OCI-LY7 (cell line): ENCODE measurements around the gene ITPRID1. TPM values are rescaled to one million over a fixed set of nuclear protein-coding genes. Genes with fewer than 3 reads are reported as not detected.

ENCODE experiments used
- BruUV-seq: library from RNA; stranded (reverse); fragments of 400-500 nt; replicated peaks from 2 replicates; lab custom pipeline; 2021; lab: Mats Ljungman, UMichigan
- CTCF ChIA-PET: fragments of 300-600 bp; sonication (Branson Sonifier 250); formaldehyde crosslinking; loops from one replicate; lab custom pipeline; 2022; ENCODE audit warnings: antibody characterized with exemption; ENCODE audit not compliant: unreplicated experiment; lab: Charles Lee
- POLR2A ChIA-PET: fragments of 300-600 bp; sonication (Branson Sonifier 250); formaldehyde crosslinking; loops from one replicate; lab custom pipeline; 2022; ENCODE audit warnings: antibody characterized with exemption; lab: Charles Lee
- DNase-seq: peaks from one replicate; pipeline ENCODE4 v3.0.0-alpha.2; 2015; ENCODE audit warnings: low spot score
- H2AFZ ChIP-seq: fragments of 200-600 bp; sonication (generic), shearing (Covaris generic); 2 replicates; pipeline ENCODE4 v1.6.1; 2014; ENCODE audit warnings: mild to moderate bottlenecking, antibody characterized with exemption, low read length, moderate library complexity
- H3K27ac ChIP-seq: fragments of 200-600 bp; sonication (generic); 2 replicates; pipeline ENCODE4 v1.5.1; 2014; ENCODE audit warnings: mixed run types, low read depth, mild to moderate bottlenecking, moderate library complexity, low read length, inconsistent platforms; ENCODE audit not compliant: poor library complexity, severe bottlenecking
- H3K36me3 ChIP-seq: fragments of 200-600 bp; sonication (generic); 2 replicates; pipeline ENCODE4 v1.6.1; 2014; ENCODE audit warnings: mild to moderate bottlenecking, antibody characterized with exemption, low read length, moderate library complexity, mixed read lengths; ENCODE audit not compliant: insufficient read depth
- H3K4me1 ChIP-seq: fragments of 200-600 bp; sonication (generic); 2 replicates; pipeline ENCODE4 v1.5.1; 2014; ENCODE audit warnings: mild to moderate bottlenecking, low read length; ENCODE audit not compliant: insufficient read depth, poor library complexity, severe bottlenecking
- H3K4me2 ChIP-seq: fragments of 200-600 bp; sonication (generic); 2 replicates; pipeline ENCODE4 v1.6.1; 2014; ENCODE audit warnings: mild to moderate bottlenecking, low read length
- H3K4me3 ChIP-seq: fragments of 200-600 bp; sonication (generic); 2 replicates; pipeline ENCODE4 v1.5.1; 2014; ENCODE audit warnings: mild to moderate bottlenecking, low read depth, low read length; ENCODE audit not compliant: poor library complexity, severe bottlenecking
- H3K79me2 ChIP-seq: fragments of 200-600 bp; sonication (generic); 2 replicates; pipeline ENCODE4 v1.6.1; 2016; ENCODE audit warnings: low read depth, mild to moderate bottlenecking, low read length, moderate library complexity, mixed read lengths; ENCODE audit not compliant: insufficient read depth
- H3K9me2 ChIP-seq: fragments of 200-600 bp; sonication (generic); 2 replicates; pipeline ENCODE4 v1.6.1; 2016; ENCODE audit warnings: mild to moderate bottlenecking, low read length, mixed read lengths; ENCODE audit not compliant: insufficient read depth
- H3K9me3 ChIP-seq: fragments of 200-600 bp; sonication (generic); 2 replicates; pipeline ENCODE4 v1.6.1; 2014; ENCODE audit warnings: mild to moderate bottlenecking, mixed run types, low read length, mixed read lengths
- H4K20me1 ChIP-seq: fragments of 200-600 bp; sonication (generic); 2 replicates; pipeline ENCODE4 v1.6.1; 2014; ENCODE audit warnings: mild to moderate bottlenecking, antibody characterized with exemption, low read length, moderate library complexity, mixed read lengths; ENCODE audit not compliant: insufficient read depth
- EZH2phosphoT487 ChIP-seq: fragments of 200-600 bp; sonication (generic); IDR thresholded peaks from 2 replicates; pipeline ENCODE4 v1.6.1; 2018; ENCODE audit warnings: low read depth, borderline replicate concordance, mild to moderate bottlenecking, mixed run types, antibody characterized with exemption, low read length, moderate library complexity, mixed read lengths
- intact Hi-C: fragments of 100-400 bp; cut with micrococcal nuclease; formaldehyde crosslinking; loops from one replicate; pipeline ENCODE4 v1.10.0; 2022; ENCODE audit not compliant: unreplicated experiment
- total RNA-seq, 2 experiments: library from RNA; depleted of rRNA in 1 of 2; stranded (reverse); fragments of >200 nt in 1 of 2; shearing (Covaris generic) in 1 of 2; gene quantifications; 2 replicates each; pipeline ENCODE4 v1.2.3, GENCODE V29; 2014 to 2022
- TF ChIP-seq, protein P1 (sequence below): fragments of 200-600 bp; sonication (generic); conservative IDR thresholded peaks from 2 replicates; pipeline ENCODE4 v1.5.1; 2014; ENCODE audit warnings: mild to moderate bottlenecking, antibody characterized with exemption, low read length, moderate library complexity, mixed read lengths

Gene ITPRID1
- total RNA-seq, 2 experiments from 2014 or later: not detected

GRCh38 chr7:31495653-31496052, 18.2 kb upstream of the ITPRID1 start:
- no peaks in the 10 kb centered on the region for H3K79me2 ChIP-seq
- no TSS peak for BruUV-seq
- POLR2A ChIA-PET: no interaction called here
- TF ChIP-seq, protein P1, sequence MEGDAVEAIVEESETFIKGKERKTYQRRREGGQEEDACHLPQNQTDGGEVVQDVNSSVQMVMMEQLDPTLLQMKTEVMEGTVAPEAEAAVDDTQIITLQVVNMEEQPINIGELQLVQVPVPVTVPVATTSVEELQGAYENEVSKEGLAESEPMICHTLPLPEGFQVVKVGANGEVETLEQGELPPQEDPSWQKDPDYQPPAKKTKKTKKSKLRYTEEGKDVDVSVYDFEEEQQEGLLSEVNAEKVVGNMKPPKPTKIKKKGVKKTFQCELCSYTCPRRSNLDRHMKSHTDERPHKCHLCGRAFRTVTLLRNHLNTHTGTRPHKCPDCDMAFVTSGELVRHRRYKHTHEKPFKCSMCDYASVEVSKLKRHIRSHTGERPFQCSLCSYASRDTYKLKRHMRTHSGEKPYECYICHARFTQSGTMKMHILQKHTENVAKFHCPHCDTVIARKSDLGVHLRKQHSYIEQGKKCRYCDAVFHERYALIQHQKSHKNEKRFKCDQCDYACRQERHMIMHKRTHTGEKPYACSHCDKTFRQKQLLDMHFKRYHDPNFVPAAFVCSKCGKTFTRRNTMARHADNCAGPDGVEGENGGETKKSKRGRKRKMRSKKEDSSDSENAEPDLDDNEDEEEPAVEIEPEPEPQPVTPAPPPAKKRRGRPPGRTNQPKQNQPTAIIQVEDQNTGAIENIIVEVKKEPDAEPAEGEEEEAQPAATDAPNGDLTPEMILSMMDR: no peak
- TF ChIP-seq EZH2phosphoT487: no peak
- no peak for DNase-seq
- H3K36me3 ChIP-seq: no peaks in the 10 kb centered on the region
- H2AFZ ChIP-seq: no peak overlapping the region
- H3K9me2 ChIP-seq: no peaks in the 10 kb centered on the region
- H3K27ac ChIP-seq: no peak overlapping the region
- H3K4me3 ChIP-seq: no peak overlapping the region
- CTCF ChIA-PET: no interaction called here
- intact Hi-C loops: no loop called here
- H4K20me1 ChIP-seq: no peaks in the 10 kb centered on the region
- H3K4me2 ChIP-seq: no peak overlapping the region
- H3K9me3 ChIP-seq: no peaks in the 10 kb centered on the region
- H3K4me1 ChIP-seq: no peaks in the 10 kb centered on the region

- Histone ChIP-seq H3K4me2 (no peak overlapping the region), H3K9me3 (no peaks in the 10 kb centered on the region), H3K9me2 (no peaks in the 10 kb centered on the region), H3K4me1 (no peaks in the 10 kb centered on the region), H2AFZ (no peak overlapping the region), H3K36me3 (no peaks in the 10 kb centered on the region), H3K4me3 (no peak overlapping the region), H4K20me1 (no peaks in the 10 kb centered on the region), H3K79me2 (no peaks in the 10 kb centered on the region), H3K27ac (no peak overlapping the region)
- no peak for DNase-seq
- ChIA-PET POLR2A (no interaction called here), CTCF (no interaction called here)
- intact Hi-C loops: no loop called here
- BruUV-seq: no TSS peak
- TF ChIP-seq EZH2phosphoT487: no peak
- TF ChIP-seq, protein P1: no peak
Measured at GRCh38 chr7:31497516-31497915, 16.4 kb upstream of the ITPRID1 start.

GRCh38 chr7:31500656-31501055, 13.2 kb upstream of the ITPRID1 start:
- H3K4me1 ChIP-seq: no peaks in the 10 kb centered on the region
- ChIA-PET CTCF (no interaction called here), POLR2A (no interaction called here)
- no peaks in the 10 kb centered on the region for H4K20me1 ChIP-seq
- no peaks in the 10 kb centered on the region for H3K36me3 ChIP-seq
- no peak overlapping the region for H3K4me3 ChIP-seq
- no peak overlapping the region for H3K27ac ChIP-seq
- no peaks in the 10 kb centered on the region for H3K79me2 ChIP-seq
- no peaks in the 10 kb centered on the region for H3K9me2 ChIP-seq
- no peak overlapping the region for H2AFZ ChIP-seq
- no peak overlapping the region for H3K4me2 ChIP-seq
- intact Hi-C loops: no loop called here
- TF ChIP-seq, protein P1: no peak
- no peak for TF ChIP-seq EZH2phosphoT487
- H3K9me3 ChIP-seq: no peaks in the 10 kb centered on the region
- no TSS peak for BruUV-seq
- DNase-seq: no peak
